Measurements from ENCODE around the gene PLEKHM2.

Gene PLEKHM2

GRCh38 chr1:15760520-15761211, 76.5 kb downstream of the PLEKHM2 start:
- H3K4me3 ChIP-seq (ENCODE audit: low read depth, low read length), result peak overlapping the region; percentile 84
- peak; percentile 19 for DNase-seq (ENCODE audit: low read depth)
- in situ Hi-C loops (cut with HindIII; ENCODE audit: low sequenced_read_pairs), result no loop called here
- no peak for TF ChIP-seq CTCF (IDR thresholded peaks at IDR 0.05; ENCODE audit: low read depth, low read length, missing control alignments)

- in situ Hi-C loops (cut with HindIII; ENCODE audit: low sequenced_read_pairs), result no loop called here
- no peak for DNase-seq (ENCODE audit: low read depth)
- peak overlapping the region; percentile 84 for H3K4me3 ChIP-seq (ENCODE audit: low read depth, low read length)
- no peak for TF ChIP-seq CTCF (IDR thresholded peaks at IDR 0.05; ENCODE audit: low read depth, low read length, missing control alignments)
Measured at GRCh38 chr1:15761366-15762128, 77.4 kb downstream of the PLEKHM2 start.

- in situ Hi-C loops (cut with HindIII; ENCODE audit: low sequenced_read_pairs), result no loop called here
- H3K4me3 ChIP-seq (ENCODE audit: low read depth, low read length), result no peak overlapping the region
- TF ChIP-seq CTCF (IDR thresholded peaks at IDR 0.05; ENCODE audit: low read depth, low read length, missing control alignments), result no peak
- no peak for DNase-seq (ENCODE audit: low read depth)
Measured at GRCh38 chr1:15762546-15762945, 78.4 kb downstream of the PLEKHM2 start.

GRCh38 chr1:15764269-15764764, 80.2 kb downstream of the PLEKHM2 start:
- no peak overlapping the region for H3K4me3 ChIP-seq (ENCODE audit: low read depth, low read length)
- DNase-seq (ENCODE audit: low read depth), result no peak
- no peak for TF ChIP-seq CTCF (IDR thresholded peaks at IDR 0.05; ENCODE audit: low read depth, low read length, missing control alignments)
- in situ Hi-C loops (cut with HindIII; ENCODE audit: low sequenced_read_pairs), result no loop called here

DNA sequence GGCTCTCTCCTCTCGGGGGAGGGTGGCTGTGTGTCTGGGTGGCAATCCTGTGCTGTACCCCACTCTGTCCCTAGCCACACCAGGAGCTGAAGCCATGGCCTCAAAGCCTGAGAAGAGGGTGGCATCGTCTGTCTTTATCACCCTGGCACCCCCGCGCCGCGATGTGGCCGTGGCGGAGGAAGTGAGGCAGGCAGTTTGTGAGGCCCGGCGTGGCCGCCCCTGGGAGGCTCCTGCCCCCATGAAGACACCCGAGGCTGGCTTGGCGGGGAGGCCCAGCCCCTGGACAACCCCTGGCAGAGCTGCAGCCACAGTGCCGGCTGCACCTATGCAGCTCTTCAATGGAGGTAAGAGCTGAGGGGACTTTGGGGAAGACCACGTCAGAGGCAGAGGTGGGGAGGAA, 80.8 kb downstream of the PLEKHM2 start:
- in situ Hi-C loops (cut with HindIII; ENCODE audit: low sequenced_read_pairs), result no loop called here
- TF ChIP-seq CTCF (IDR thresholded peaks at IDR 0.05; ENCODE audit: low read depth, low read length, missing control alignments), result no peak
- DNase-seq (ENCODE audit: low read depth), result no peak
- H3K4me3 ChIP-seq (ENCODE audit: low read depth, low read length), result no peak overlapping the region

GRCh38 chr1:15765495-15766194, 81.5 kb downstream of the PLEKHM2 start:
- in situ Hi-C loops (cut with HindIII; ENCODE audit: low sequenced_read_pairs), result no loop called here
- TF ChIP-seq CTCF (IDR thresholded peaks at IDR 0.05; ENCODE audit: low read depth, low read length, missing control alignments), result no peak
- DNase-seq (ENCODE audit: low read depth), result peak; percentile 65

More at GRCh38 chr1:15765495-15766194, 81.5 kb downstream of the PLEKHM2 start:
- no peak overlapping the region for H3K4me3 ChIP-seq (ENCODE audit: low read depth, low read length)

Data from astrocyte of the cerebellum (primary cell).